Spleen (tissue), 11 donors: ENCODE results near the gene HEPACAM. TPM values are rescaled to one million over a fixed set of nuclear protein-coding genes. Genes with fewer than 3 reads are reported as not detected.
"Not testable (repeated sequence)": the region's sequence is repeated elsewhere in the genome, so short reads cannot be mapped to it uniquely, and the experiment has no call there.

Experiments
- DNase-seq: peaks from one replicate; pipeline ENCODE4 v3.0.0-alpha.2; 2020
- H3K27ac ChIP-seq, 8 donors: fragments of 200-600 bp; sonication (generic) in 7 of 8; 1 replicate in 4 of 8; 2 replicates in 4 of 8; pipeline versions ENCODE4 v1.5.0 to v1.8.0; 2016 to 2021; ENCODE audit warnings: inconsistent platforms in 4 of 8, mild to moderate bottlenecking in 4 of 8, moderate library complexity in 1 of 8
- H3K27me3 ChIP-seq, 7 donors: fragments of 200-600 bp; sonication (generic) in 6 of 7; replicated peaks in 1 of 7; 1 replicate in 4 of 7; 2 replicates in 3 of 7; pipeline versions ENCODE4 v1.5.0 to v1.8.0; 2016 to 2021; ENCODE audit warnings: inconsistent platforms in 3 of 7, mild to moderate bottlenecking in 1 of 7
- H3K36me3 ChIP-seq, 6 donors: fragments of 200-600 bp; sonication (generic) in 5 of 6; 1 replicate in 4 of 6; 2 replicates in 2 of 6; pipeline versions ENCODE4 v1.5.0 to v1.8.0; 2016 to 2021; ENCODE audit warnings: inconsistent platforms in 2 of 6
- H3K4me1 ChIP-seq, 6 donors: fragments of 200-600 bp; sonication (generic) in 5 of 6; 1 replicate in 3 of 6; 2 replicates in 3 of 6; pipeline versions ENCODE4 v1.5.0 to v1.8.0; 2016 to 2021; ENCODE audit warnings: inconsistent platforms in 3 of 6
- H3K4me3 ChIP-seq, 8 donors: fragments of 200-600 bp; sonication (generic) in 7 of 8; 1 replicate in 4 of 8; 2 replicates in 4 of 8; pipeline versions ENCODE4 v1.5.0 to v1.8.0; 2016 to 2021; ENCODE audit warnings: inconsistent platforms in 4 of 8, mild to moderate bottlenecking in 4 of 8, moderate library complexity in 2 of 8
- H3K9me3 ChIP-seq, 8 donors: fragments of 200-600 bp; sonication (generic) in 7 of 8; 1 replicate in 4 of 8; 2 replicates in 4 of 8; pipeline versions ENCODE4 v1.5.0 to v1.8.0; 2016 to 2021; ENCODE audit warnings: inconsistent platforms in 4 of 8
- POLR2A ChIP-seq, 3 donors: fragments of 450-650 bp; IDR thresholded peaks; one replicate each; pipeline ENCODE4 v1.5.1; 2017; ENCODE audit warnings: antibody characterized with exemption in 3 of 3, mild to moderate bottlenecking in 1 of 3
- POLR2AphosphoS5 ChIP-seq, 3 donors: sonication (generic); formaldehyde crosslinking; IDR thresholded peaks; one replicate each; pipeline ENCODE4 v1.5.1; 2017; ENCODE audit warnings: antibody characterized with exemption in 3 of 3
- WGBS, 5 donors: extraction: QIAGEN DNeasy Blood & Tissue Kit in 3 of 5; methylation state at CpG; one replicate each; pipeline versions ENCODE4 v1.1.5 to v1.1.7; 2013 to 2018; 5-methylcytosine and 5-hydroxymethylcytosine counted together
- intact Hi-C: fragments of 100-400 bp; cut with DNase I; formaldehyde crosslinking; loops from one replicate; pipeline ENCODE4 v1.15.0; 2023; ENCODE audit warnings: low total_unique reads
- polyA plus RNA-seq, 3 donors: library from polyadenylated mRNA; stranded (reverse); fragments of 200-250 nt; gene quantifications; one replicate each; pipeline ENCODE4 v1.2.1, GENCODE V29; 2013
- total RNA-seq, 7 donors: library from RNA; depleted of rRNA in 3 of 7; stranded (reverse); fragments of >200 nt in 3 of 7; fragmentation: NEBNext Ultra II Directional in 4 of 7; extraction: Animal tissue kit (Norgen Biotek cat#: 25700) in 4 of 7; gene quantifications; one replicate each; pipeline versions ENCODE4 v1.1.0 to v1.2.1, GENCODE V29; 2016 to 2021
- TF ChIP-seq, protein P1 (sequence below), 11 experiments: fragments of 200-600 bp in 7 of 11; fragments of 450-650 bp in 4 of 11; sonication (generic) in 4 of 11; IDR thresholded peaks in 8 of 11; conservative IDR thresholded peaks in 3 of 11; 1 replicate in 7 of 11; 2 replicates in 4 of 11; pipeline versions ENCODE4 v1.4.0 to v1.8.0; 2016 to 2021; ENCODE audit warnings: antibody characterized with exemption in 11 of 11, inconsistent platforms in 4 of 11, mild to moderate bottlenecking in 1 of 11
- donor health status: healthy with polysubstance abuse.
- donor health status: DM: no; HTN: no; CAD: no; lungs with moderate emphysema.
- donor health status: DM: no; HTN: no; CAD: no.
- donor health status: Bipolar disorder and iron deficiency.
- donor health status: healthy.
- donor health status: DM: no; HTN: no; CAD: no.
- donor health status: DM: yes; HTN: yes; CAD: no.

Gene HEPACAM
- total and polyA plus RNA-seq, 10 donors, result 0.04 to 2.7 (median 0.30) TPM; not detected in 6

DNA sequence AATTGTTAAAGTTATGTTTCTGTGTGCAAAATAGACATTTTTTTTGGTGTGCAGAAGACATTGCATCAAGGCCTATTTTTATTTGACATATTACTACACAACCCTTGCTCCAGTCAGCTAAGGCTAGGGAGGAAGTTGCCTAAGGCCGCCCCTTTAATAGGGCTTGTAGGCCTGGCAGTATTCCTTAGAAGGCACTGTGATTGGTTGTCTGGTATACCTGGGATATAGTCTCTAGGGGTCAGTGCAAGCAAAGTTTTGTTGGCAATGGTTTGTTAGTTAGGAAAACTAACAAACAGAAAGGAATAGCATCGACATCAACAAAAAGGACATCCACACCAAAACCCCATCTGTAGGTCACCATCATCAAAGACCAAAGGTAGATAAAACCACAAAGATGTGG, 35.1 kb upstream of the HEPACAM start:
- H3K27me3 ChIP-seq, result no peaks in the 10 kb centered on the region
- intact Hi-C loops, result loop anchor here (5.0 kb wide), 1 partner anchor 171 kb away; no protein-coding TSS in a partner anchor
- TF ChIP-seq POLR2AphosphoS5 (IDR thresholded peaks at IDR 0.05), result no peak
- TF ChIP-seq POLR2A (IDR thresholded peaks at IDR 0.05), result no peak
- TF ChIP-seq, protein P1, sequence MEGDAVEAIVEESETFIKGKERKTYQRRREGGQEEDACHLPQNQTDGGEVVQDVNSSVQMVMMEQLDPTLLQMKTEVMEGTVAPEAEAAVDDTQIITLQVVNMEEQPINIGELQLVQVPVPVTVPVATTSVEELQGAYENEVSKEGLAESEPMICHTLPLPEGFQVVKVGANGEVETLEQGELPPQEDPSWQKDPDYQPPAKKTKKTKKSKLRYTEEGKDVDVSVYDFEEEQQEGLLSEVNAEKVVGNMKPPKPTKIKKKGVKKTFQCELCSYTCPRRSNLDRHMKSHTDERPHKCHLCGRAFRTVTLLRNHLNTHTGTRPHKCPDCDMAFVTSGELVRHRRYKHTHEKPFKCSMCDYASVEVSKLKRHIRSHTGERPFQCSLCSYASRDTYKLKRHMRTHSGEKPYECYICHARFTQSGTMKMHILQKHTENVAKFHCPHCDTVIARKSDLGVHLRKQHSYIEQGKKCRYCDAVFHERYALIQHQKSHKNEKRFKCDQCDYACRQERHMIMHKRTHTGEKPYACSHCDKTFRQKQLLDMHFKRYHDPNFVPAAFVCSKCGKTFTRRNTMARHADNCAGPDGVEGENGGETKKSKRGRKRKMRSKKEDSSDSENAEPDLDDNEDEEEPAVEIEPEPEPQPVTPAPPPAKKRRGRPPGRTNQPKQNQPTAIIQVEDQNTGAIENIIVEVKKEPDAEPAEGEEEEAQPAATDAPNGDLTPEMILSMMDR (IDR thresholded peaks at IDR 0.05 in 8 of 11, conservative IDR thresholded peaks at IDR 0.05 in 3 of 11), result no peak
- no peak overlapping the region for H3K27ac ChIP-seq
- peaks cover 0 to 5% (median 0%) of the 10 kb centered on the region in 8 donors for H3K9me3 ChIP-seq
- H3K36me3 ChIP-seq, result peaks cover 0 to 6% (median 0%) of the 10 kb centered on the region in 6 donors
- H3K4me3 ChIP-seq, result no peak overlapping the region
- H3K4me1 ChIP-seq, result no peaks in the 10 kb centered on the region
- WGBS, 5 donors, result 60 to 91% (median 84%) methylated on average over 2 of the region's 2 CpGs
- DNase-seq, result no peak

DNA sequence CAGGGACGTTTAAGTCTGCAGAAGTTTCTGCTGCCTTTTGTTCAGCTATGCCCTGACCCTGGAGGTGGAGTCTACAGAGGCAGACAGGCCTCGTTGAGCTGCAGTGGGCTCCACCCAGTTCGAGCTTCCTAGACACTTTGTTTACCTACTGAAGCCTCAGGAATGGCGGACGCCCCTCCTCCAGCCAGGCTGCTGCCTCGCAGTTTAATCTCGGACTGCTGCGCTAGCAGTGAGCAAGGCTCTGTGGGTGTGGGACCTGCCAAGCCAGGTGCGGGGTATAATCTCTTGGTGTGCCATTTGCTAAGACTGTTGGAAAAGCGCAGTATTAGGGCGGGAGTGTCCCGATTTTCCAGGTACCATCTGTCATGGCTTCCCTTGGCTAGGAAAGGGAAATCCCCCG, 32.4 kb upstream of the HEPACAM start:
- H3K9me3 ChIP-seq, H3K36me3 ChIP-seq, H3K4me3 ChIP-seq, H3K4me1 ChIP-seq, H3K27ac ChIP-seq, intact Hi-C loops, H3K27me3 ChIP-seq: not testable (repeated sequence)
- DNase-seq, result peak; percentile 71
- WGBS, 5 donors, result 89 to 94% (median 90%) methylated on average over 13 of the region's 13 CpGs

DNA sequence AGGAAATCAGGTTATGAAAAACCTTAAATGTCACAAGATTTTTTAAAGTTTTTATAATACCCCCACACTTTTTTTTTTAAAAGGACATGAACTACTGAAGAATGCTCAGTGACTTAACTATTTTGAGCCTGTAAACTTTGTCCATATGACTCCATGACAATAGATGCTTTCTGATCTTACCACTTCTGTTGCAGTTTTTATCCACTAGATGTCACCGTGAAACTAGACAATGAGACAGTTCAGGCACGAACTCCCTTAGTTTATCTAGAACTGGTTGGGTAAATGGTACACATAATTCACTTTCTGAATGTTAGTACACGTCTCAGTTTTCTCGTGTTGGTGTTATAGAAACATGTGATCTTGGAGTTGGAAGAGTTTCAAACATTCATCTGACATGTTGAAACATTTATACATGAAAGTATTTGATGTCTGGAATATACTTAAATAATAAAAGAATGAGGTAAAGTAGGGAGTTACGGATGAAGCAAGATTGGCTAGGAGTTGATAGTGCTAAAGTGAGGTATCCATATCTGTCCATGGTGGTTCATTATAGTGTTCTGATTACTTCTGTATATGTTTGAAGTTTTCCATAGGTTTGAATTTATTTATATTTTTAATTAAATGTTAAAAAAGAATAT, 26.2 kb upstream of the HEPACAM start:
- no peak for DNase-seq
- Histone ChIP-seq H3K4me1 (no peaks in the 10 kb centered on the region), H3K27me3 (no peaks in the 10 kb centered on the region), H3K27ac (no peak overlapping the region), H3K4me3 (no peak overlapping the region), H3K36me3 (no peaks in the 10 kb centered on the region), H3K9me3 (no peaks in the 10 kb centered on the region)
- intact Hi-C loops, result no loop called here
- no peak for TF ChIP-seq POLR2A (IDR thresholded peaks at IDR 0.05)
- TF ChIP-seq, protein P1 (IDR thresholded peaks at IDR 0.05 in 8 of 11, conservative IDR thresholded peaks at IDR 0.05 in 3 of 11), result peak; percentile 44 to 85 (median 69)
- TF ChIP-seq POLR2AphosphoS5 (IDR thresholded peaks at IDR 0.05), result no peak
- WGBS, 5 donors, result 20 to 28% (median 22%) methylated on average over 5 of the region's 5 CpGs

DNA sequence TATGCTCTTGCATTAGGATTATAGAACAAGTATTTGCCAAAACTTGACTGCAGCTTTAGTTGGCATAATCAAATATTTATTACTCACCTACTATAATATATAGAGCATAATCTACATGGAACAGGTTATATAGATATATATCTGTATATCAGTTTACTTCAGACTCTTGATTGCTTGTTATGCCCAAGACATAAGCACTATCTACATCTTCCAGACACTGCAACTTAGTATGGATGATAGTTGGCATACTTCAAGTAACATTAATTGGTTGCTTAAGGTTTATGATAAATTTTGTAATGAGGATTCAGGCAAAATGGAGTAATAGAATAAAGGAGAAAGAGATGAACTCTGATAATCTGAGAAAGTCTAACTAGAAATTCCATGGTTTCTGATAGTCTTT, 19.2 kb upstream of the HEPACAM start:
- H3K9me3 ChIP-seq, result no peaks in the 10 kb centered on the region
- TF ChIP-seq, protein P1 (IDR thresholded peaks at IDR 0.05 in 8 of 11, conservative IDR thresholded peaks at IDR 0.05 in 3 of 11), result no peak
- TF ChIP-seq POLR2AphosphoS5 (IDR thresholded peaks at IDR 0.05), result no peak
- TF ChIP-seq POLR2A (IDR thresholded peaks at IDR 0.05), result no peak
- H3K27ac ChIP-seq, result no peak overlapping the region
- H3K4me3 ChIP-seq, result peak overlapping the region in 2 of 8 donors; percentile 56 to 81
- H3K4me1 ChIP-seq, result peaks cover 0 to 19% (median 12%) of the 10 kb centered on the region in 6 donors
- intact Hi-C loops, result no loop called here
- H3K27me3 ChIP-seq, result no peaks in the 10 kb centered on the region
- no peaks in the 10 kb centered on the region for H3K36me3 ChIP-seq
- DNase-seq, result no peak
